Measurements from ENCODE around the gene OR4S2. TPM values are rescaled to one million over a fixed set of nuclear protein-coding genes. Genes with fewer than 3 reads are reported as not detected.

OR4S2 gene
- total RNA-seq (2022) (not detected in 2 replicates), Bru-seq, nascent RNA (not detected), BruChase-seq, experiment 1, labeled RNA remaining after a 2-hour chase (not detected), BruChase-seq, experiment 2, labeled RNA remaining after a 6-hour chase (not detected)
- long read RNA-seq, result 0 reads

GRCh38 chr11:55648027-55648426, at the start of gene OR4S2:
Gene OR4S2, plus strand, starts transcription at chr11:55648327. Its CDS starts 2,577 bp downstream, at chr11:55650904.
- no peak for DNase-seq
- Histone ChIP-seq H3K9me3 (no peaks in the 10 kb centered on the region), H3K27me3 (replicated peaks; ENCODE audit: control insufficient read depth, insufficient read depth, low read length) (no peaks in the 10 kb centered on the region), H3K36me3 (ENCODE audit: control insufficient read depth, insufficient read depth, low read length) (no peaks in the 10 kb centered on the region), H3K4me1 (no peaks in the 10 kb centered on the region), H3K4me3 (ENCODE audit: low read depth, low read length) (no peak within 1 kb of the TSS)
- H3K4me1 Mint-ChIP-seq (ENCODE audit: low read depth, unreplicated experiment), result no peaks in the 10 kb centered on the region
- H3K27ac Mint-ChIP-seq (ENCODE audit: unreplicated experiment), result no peak within 1 kb of the TSS
- POLR2A ChIA-PET, result no interaction called here
- CTCF ChIA-PET, result no interaction called here
- H3K27me3 Mint-ChIP-seq (ENCODE audit: insufficient read depth, unreplicated experiment), result no peaks in the 10 kb centered on the region
- BruUV-seq (replicated peaks), result no TSS peak
- H3K9me3 Mint-ChIP-seq (ENCODE audit: unreplicated experiment), result no peaks in the 10 kb centered on the region
- no peak for TF ChIP-seq CTCF (IDR thresholded peaks at IDR 0.05; ENCODE audit: insufficient read depth in 1 of 2, low read depth in 1 of 2, low read length in 1 of 2, severe bottlenecking in 1 of 2, unreplicated experiment in 1 of 2)
- intact Hi-C loops (cut with micrococcal nuclease; ENCODE audit: unreplicated experiment), result no loop called here
- H3K4me3 Mint-ChIP-seq (ENCODE audit: unreplicated experiment), result no peak within 1 kb of the TSS
- no peaks in the 10 kb centered on the region for H3K36me3 Mint-ChIP-seq (ENCODE audit: insufficient read depth, unreplicated experiment)

GRCh38 chr11:55607545-55607944, 40.6 kb upstream of the OR4S2 start, which contains the start of gene OR4C11:
Gene OR4C11, minus strand, starts transcription at chr11:55607645. Its CDS starts 3,272 bp downstream, at chr11:55604373.
- Histone ChIP-seq H3K9me3 (no peaks in the 10 kb centered on the region), H3K27me3 (replicated peaks; ENCODE audit: control insufficient read depth, insufficient read depth, low read length) (no peaks in the 10 kb centered on the region), H3K4me3 (ENCODE audit: low read depth, low read length) (no peak within 1 kb of the TSS), H3K4me1 (no peaks in the 10 kb centered on the region), H3K36me3 (ENCODE audit: control insufficient read depth, insufficient read depth, low read length) (no peaks in the 10 kb centered on the region)
- no peaks in the 10 kb centered on the region for H3K27me3 Mint-ChIP-seq (ENCODE audit: insufficient read depth, unreplicated experiment)
- no peak within 1 kb of the TSS for H3K4me3 Mint-ChIP-seq (ENCODE audit: unreplicated experiment)
- no peak for DNase-seq
- ChIA-PET CTCF (no interaction called here), POLR2A (no interaction called here)
- no peaks in the 10 kb centered on the region for H3K36me3 Mint-ChIP-seq (ENCODE audit: insufficient read depth, unreplicated experiment)
- no TSS peak for BruUV-seq (replicated peaks)
- peaks cover 10% of the 10 kb centered on the region for H3K9me3 Mint-ChIP-seq (ENCODE audit: unreplicated experiment)
- no peak for TF ChIP-seq CTCF (IDR thresholded peaks at IDR 0.05; ENCODE audit: insufficient read depth in 1 of 2, low read depth in 1 of 2, low read length in 1 of 2, severe bottlenecking in 1 of 2, unreplicated experiment in 1 of 2)
- H3K27ac Mint-ChIP-seq (ENCODE audit: unreplicated experiment), result no peak within 1 kb of the TSS
- intact Hi-C loops (cut with micrococcal nuclease; ENCODE audit: unreplicated experiment), result no loop called here
- no peaks in the 10 kb centered on the region for H3K4me1 Mint-ChIP-seq (ENCODE audit: low read depth, unreplicated experiment)

GRCh38 chr11:55624531-55624930, 23.6 kb upstream of the OR4S2 start:
- H3K36me3 Mint-ChIP-seq (ENCODE audit: insufficient read depth, unreplicated experiment), result no peaks in the 10 kb centered on the region
- H3K27ac Mint-ChIP-seq (ENCODE audit: unreplicated experiment), result no peak overlapping the region
- TF ChIP-seq CTCF (IDR thresholded peaks at IDR 0.05; ENCODE audit: insufficient read depth in 1 of 2, low read depth in 1 of 2, low read length in 1 of 2, severe bottlenecking in 1 of 2, unreplicated experiment in 1 of 2), result no peak
- Histone ChIP-seq H3K36me3 (ENCODE audit: control insufficient read depth, insufficient read depth, low read length) (no peaks in the 10 kb centered on the region), H3K27me3 (replicated peaks; ENCODE audit: control insufficient read depth, insufficient read depth, low read length) (no peaks in the 10 kb centered on the region), H3K9me3 (no peaks in the 10 kb centered on the region), H3K4me1 (no peaks in the 10 kb centered on the region), H3K4me3 (ENCODE audit: low read depth, low read length) (no peak overlapping the region)
- ChIA-PET POLR2A (no interaction called here), CTCF (no interaction called here)
- no peaks in the 10 kb centered on the region for H3K4me1 Mint-ChIP-seq (ENCODE audit: low read depth, unreplicated experiment)
- DNase-seq, result no peak
- BruUV-seq (replicated peaks), result no TSS peak
- intact Hi-C loops (cut with micrococcal nuclease; ENCODE audit: unreplicated experiment), result no loop called here
- no peaks in the 10 kb centered on the region for H3K27me3 Mint-ChIP-seq (ENCODE audit: insufficient read depth, unreplicated experiment)
- peaks cover 20% of the 10 kb centered on the region for H3K9me3 Mint-ChIP-seq (ENCODE audit: unreplicated experiment)
- no peak overlapping the region for H3K4me3 Mint-ChIP-seq (ENCODE audit: unreplicated experiment)
